Measurements from ENCODE around the gene RGS12. TPM values are rescaled to one million over a fixed set of nuclear protein-coding genes. Genes with fewer than 3 reads are reported as not detected.

The RGS12 gene
- total and polyA plus RNA-seq, 2 experiments from 2014 or later = 8.0 to 19.0 TPM

DNA sequence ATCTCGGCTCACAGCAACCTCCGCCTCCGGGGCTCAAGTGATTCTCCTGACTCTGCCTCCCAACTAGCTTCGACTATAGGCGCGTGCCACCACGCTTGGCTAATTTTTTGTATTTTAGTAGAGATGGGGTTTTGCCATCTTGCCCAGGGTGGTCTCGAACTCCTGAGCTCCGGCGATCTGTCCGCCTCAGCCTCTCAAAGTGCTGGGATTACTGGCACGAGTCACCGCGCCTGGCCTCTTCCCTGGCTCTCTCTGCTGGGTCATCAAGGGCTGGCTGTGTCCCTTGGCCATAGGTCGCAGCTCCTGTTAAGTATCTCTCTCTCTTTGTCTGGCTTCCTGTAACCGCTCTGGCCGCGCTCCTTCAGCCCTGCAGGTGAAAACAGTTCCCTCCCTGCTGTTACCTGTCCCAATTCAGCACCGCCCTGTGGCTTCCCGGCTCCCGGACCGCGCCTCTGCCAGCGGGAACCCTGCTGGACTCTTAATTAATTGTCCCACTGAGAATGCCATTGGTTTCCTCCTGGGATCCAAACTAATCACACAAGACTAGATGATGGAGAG is 1.3 kb upstream of the RGS12 start:
- Histone ChIP-seq H3F3A (replicated peaks; ENCODE audit: low read depth) (peaks cover 5% of the 10 kb centered on the region; the same call in 1 of the 2 replicates), H3K79me2 (replicated peaks; ENCODE audit: insufficient read depth) (peaks cover 2% of the 10 kb centered on the region; the same call in 1 of the 2 replicates), H3K4me1 (ENCODE audit: insufficient read depth) (peaks cover 8% of the 10 kb centered on the region), H3K27ac (ENCODE audit: low read depth) (no peak overlapping the region), H3K4me2 (peak overlapping the region; percentile 90), H3K27me3 (ENCODE audit: insufficient read depth) (peaks cover 15% of the 10 kb centered on the region), H2AFZ (peak overlapping the region; percentile 99), H3K4me3 (peak overlapping the region; percentile 63), H3K9me2 (ENCODE audit: insufficient read depth) (no peaks in the 10 kb centered on the region), H3K36me3 (ENCODE audit: insufficient read depth) (no peaks in the 10 kb centered on the region), H4K20me1 (replicated peaks; ENCODE audit: insufficient read depth) (no peaks in the 10 kb centered on the region)
- Mint-ChIP-seq H3K4me3 (peak overlapping the region; percentile 82), H3K27me3 (ENCODE audit: insufficient read depth, low read depth, poor library complexity) (peaks cover 36% of the 10 kb centered on the region), H3K9me3 (no peaks in the 10 kb centered on the region), H3K4me1 (peaks cover 18% of the 10 kb centered on the region), H3K27ac (no peak overlapping the region), H3K36me3 (ENCODE audit: low read depth) (no peaks in the 10 kb centered on the region; the same call in 2 of the 3 replicates)
- DNase-seq (ENCODE audit: low spot score) (peak; percentile 70), ATAC-seq (peak; percentile 26)
- TF ChIP-seq NANOG (IDR thresholded peaks at IDR 0.05; ENCODE audit: borderline replicate concordance) = no peak
- no peak for TF ChIP-seq JUNB (IDR thresholded peaks at IDR 0.05; ENCODE audit: unreplicated experiment)
- no peak for TF ChIP-seq EZH2phosphoT487 (IDR thresholded peaks at IDR 0.05; ENCODE audit: unreplicated experiment)
- TF ChIP-seq, protein P1, sequence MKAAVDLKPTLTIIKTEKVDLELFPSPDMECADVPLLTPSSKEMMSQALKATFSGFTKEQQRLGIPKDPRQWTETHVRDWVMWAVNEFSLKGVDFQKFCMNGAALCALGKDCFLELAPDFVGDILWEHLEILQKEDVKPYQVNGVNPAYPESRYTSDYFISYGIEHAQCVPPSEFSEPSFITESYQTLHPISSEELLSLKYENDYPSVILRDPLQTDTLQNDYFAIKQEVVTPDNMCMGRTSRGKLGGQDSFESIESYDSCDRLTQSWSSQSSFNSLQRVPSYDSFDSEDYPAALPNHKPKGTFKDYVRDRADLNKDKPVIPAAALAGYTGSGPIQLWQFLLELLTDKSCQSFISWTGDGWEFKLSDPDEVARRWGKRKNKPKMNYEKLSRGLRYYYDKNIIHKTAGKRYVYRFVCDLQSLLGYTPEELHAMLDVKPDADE (IDR thresholded peaks at IDR 0.05) = no peak
- TF ChIP-seq CREB1 (CRISPR knock-in tag; IDR thresholded peaks at IDR 0.05; ENCODE audit: low read depth) = no peak
- TF ChIP-seq ZNF114 (CRISPR knock-in tag; IDR thresholded peaks at IDR 0.05) = no peak
- TF ChIP-seq, protein P2, sequence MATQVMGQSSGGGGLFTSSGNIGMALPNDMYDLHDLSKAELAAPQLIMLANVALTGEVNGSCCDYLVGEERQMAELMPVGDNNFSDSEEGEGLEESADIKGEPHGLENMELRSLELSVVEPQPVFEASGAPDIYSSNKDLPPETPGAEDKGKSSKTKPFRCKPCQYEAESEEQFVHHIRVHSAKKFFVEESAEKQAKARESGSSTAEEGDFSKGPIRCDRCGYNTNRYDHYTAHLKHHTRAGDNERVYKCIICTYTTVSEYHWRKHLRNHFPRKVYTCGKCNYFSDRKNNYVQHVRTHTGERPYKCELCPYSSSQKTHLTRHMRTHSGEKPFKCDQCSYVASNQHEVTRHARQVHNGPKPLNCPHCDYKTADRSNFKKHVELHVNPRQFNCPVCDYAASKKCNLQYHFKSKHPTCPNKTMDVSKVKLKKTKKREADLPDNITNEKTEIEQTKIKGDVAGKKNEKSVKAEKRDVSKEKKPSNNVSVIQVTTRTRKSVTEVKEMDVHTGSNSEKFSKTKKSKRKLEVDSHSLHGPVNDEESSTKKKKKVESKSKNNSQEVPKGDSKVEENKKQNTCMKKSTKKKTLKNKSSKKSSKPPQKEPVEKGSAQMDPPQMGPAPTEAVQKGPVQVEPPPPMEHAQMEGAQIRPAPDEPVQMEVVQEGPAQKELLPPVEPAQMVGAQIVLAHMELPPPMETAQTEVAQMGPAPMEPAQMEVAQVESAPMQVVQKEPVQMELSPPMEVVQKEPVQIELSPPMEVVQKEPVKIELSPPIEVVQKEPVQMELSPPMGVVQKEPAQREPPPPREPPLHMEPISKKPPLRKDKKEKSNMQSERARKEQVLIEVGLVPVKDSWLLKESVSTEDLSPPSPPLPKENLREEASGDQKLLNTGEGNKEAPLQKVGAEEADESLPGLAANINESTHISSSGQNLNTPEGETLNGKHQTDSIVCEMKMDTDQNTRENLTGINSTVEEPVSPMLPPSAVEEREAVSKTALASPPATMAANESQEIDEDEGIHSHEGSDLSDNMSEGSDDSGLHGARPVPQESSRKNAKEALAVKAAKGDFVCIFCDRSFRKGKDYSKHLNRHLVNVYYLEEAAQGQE (IDR thresholded peaks at IDR 0.05; ENCODE audit: unreplicated experiment) = no peak

DNA sequence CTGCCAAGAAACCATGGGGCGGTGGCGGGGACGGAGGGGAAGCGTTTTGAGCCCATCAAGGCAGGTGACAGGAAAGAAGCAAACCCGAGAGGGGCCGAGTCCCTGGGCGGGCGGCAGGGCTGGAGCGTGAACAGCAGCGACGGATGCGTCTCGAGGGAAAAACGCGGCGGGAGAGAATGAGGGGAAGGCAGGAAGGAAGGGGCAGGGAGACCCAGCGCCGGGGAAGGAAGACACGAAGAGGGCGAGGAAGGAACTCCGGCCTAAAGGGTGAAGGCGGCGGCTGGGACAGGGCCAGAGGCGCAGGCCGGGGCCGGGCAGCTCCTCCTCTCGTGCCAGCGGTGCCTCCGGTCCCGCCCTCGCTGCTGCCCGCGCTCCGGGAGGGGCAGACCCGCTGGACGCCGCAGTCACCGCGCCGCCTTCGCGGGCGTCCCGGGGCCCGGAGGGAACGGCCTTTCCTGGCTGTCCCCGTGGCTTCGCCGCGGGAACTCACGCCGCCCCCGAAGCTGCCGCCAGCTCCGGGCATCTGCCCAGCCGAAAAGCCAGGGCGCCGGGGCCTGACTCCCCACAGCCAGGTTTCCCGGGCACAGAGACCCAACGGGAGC is 751 bp upstream of the RGS12 start:
- Mint-ChIP-seq H3K27me3 (ENCODE audit: insufficient read depth, low read depth, poor library complexity) (peaks cover 36% of the 10 kb centered on the region), H3K36me3 (ENCODE audit: low read depth) (no peaks in the 10 kb centered on the region; the same call in 2 of the 3 replicates), H3K4me3 (peak overlapping the region; percentile 82), H3K9me3 (no peaks in the 10 kb centered on the region), H3K27ac (no peak overlapping the region), H3K4me1 (peaks cover 19% of the 10 kb centered on the region)
- H3K36me3 ChIP-seq (ENCODE audit: insufficient read depth) = no peaks in the 10 kb centered on the region
- 0 out of 2 replicates have a peak, but pooled peaks cover 5% of the 10 kb centered on the region for H3F3A ChIP-seq (replicated peaks; ENCODE audit: low read depth)
- H4K20me1 ChIP-seq (replicated peaks; ENCODE audit: insufficient read depth) = no peaks in the 10 kb centered on the region
- peak; percentile 57 for DNase-seq (ENCODE audit: low spot score)
- peak overlapping the region; percentile 63 for H3K4me3 ChIP-seq
- H3K9me2 ChIP-seq (ENCODE audit: insufficient read depth) = no peaks in the 10 kb centered on the region
- peak; percentile 55 for ATAC-seq
- H3K4me2 ChIP-seq = peak overlapping the region; percentile 90
- peak overlapping the region; percentile 99 for H2AFZ ChIP-seq
- TF ChIP-seq, protein P2 (IDR thresholded peaks at IDR 0.05; ENCODE audit: unreplicated experiment) = no peak
- TF ChIP-seq STAT1 (IDR thresholded peaks at IDR 0.05; ENCODE audit: unreplicated experiment) = no peak
- peak; percentile 42 for TF ChIP-seq EZH2 (IDR thresholded peaks at IDR 0.05; ENCODE audit: low read depth, unreplicated experiment)
- TF ChIP-seq, protein P1 (IDR thresholded peaks at IDR 0.05) = no peak
- H3K79me2 ChIP-seq (replicated peaks; ENCODE audit: insufficient read depth) = peaks cover 3% of the 10 kb centered on the region; the same call in 1 of the 2 replicates
- H3K4me1 ChIP-seq (ENCODE audit: insufficient read depth) = peaks cover 8% of the 10 kb centered on the region
- H3K27ac ChIP-seq (ENCODE audit: low read depth) = no peak overlapping the region
- H3K27me3 ChIP-seq (ENCODE audit: insufficient read depth) = peaks cover 15% of the 10 kb centered on the region

All from GM23338 (cell line).